NOMO-1 treated with dmso at 0.1 percent for 144 hours (cell line): ENCODE results near the gene STOML1.

ENCODE experiments used
- DNase-seq: peaks from one replicate; lab custom pipeline; 2025; ENCODE audit not compliant: unreplicated experiment; lab: John Stamatoyannopoulos, UW

Gene STOML1, protein sequence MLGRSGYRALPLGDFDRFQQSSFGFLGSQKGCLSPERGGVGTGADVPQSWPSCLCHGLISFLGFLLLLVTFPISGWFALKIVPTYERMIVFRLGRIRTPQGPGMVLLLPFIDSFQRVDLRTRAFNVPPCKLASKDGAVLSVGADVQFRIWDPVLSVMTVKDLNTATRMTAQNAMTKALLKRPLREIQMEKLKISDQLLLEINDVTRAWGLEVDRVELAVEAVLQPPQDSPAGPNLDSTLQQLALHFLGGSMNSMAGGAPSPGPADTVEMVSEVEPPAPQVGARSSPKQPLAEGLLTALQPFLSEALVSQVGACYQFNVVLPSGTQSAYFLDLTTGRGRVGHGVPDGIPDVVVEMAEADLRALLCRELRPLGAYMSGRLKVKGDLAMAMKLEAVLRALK

GRCh38 chr15:73991726-73992593, at the start of gene STOML1:
TSS of gene STOML1 (minus strand) at chr15:73992295. CDS start at chr15:73992223, 72 bp downstream.
- peak; percentile 93 for DNase-seq

DNA sequence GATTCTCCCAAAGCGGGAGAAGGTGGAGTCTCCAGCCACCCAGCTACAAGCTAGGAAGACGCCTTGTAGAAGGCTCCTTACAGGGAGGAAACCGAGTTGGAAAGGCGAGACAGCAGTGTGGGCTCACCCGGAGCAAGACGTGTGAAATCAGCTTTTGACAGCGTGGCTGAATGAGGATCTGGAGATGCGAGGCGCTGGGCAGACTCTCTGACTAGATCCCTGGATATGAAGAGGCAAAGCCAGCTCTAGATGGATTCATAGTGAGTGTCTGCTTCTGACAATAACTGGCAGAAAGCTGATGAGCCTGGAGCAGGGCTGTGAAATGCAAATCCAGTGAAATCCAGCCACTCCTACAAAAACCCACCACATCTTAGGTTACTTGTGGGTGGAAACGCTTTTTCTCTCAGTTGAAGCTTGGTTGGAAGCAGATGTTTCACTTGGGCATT, 49.2 kb upstream of the STOML1 start:
- DNase-seq: no peak

- no peak for DNase-seq
Observed at GRCh38 chr15:74040109-74040850, 48.2 kb upstream of the STOML1 start.

DNA sequence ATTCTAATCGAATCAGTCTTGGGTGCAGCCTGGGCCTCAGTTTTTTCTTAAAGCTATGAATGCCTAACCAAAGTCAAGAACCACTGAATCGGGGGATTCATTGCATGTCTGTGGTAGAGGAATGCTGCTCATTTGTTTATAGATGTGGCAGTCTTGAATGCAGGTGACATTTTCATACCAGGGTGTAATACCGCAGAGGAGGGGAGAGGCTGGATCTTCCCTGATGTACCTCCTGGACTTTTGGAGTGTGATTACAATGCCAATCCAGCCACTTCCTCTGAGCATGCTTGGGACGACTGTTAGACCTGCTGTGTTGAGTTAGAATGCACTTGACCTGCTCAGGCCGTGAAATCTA, 47.5 kb upstream of the STOML1 start:
- DNase-seq: no peak

- DNase-seq: no peak
Observed at GRCh38 chr15:74038707-74039655, 46.9 kb upstream of the STOML1 start.

- no peak for DNase-seq
Observed at GRCh38 chr15:74037171-74038117, 45.3 kb upstream of the STOML1 start.

DNA sequence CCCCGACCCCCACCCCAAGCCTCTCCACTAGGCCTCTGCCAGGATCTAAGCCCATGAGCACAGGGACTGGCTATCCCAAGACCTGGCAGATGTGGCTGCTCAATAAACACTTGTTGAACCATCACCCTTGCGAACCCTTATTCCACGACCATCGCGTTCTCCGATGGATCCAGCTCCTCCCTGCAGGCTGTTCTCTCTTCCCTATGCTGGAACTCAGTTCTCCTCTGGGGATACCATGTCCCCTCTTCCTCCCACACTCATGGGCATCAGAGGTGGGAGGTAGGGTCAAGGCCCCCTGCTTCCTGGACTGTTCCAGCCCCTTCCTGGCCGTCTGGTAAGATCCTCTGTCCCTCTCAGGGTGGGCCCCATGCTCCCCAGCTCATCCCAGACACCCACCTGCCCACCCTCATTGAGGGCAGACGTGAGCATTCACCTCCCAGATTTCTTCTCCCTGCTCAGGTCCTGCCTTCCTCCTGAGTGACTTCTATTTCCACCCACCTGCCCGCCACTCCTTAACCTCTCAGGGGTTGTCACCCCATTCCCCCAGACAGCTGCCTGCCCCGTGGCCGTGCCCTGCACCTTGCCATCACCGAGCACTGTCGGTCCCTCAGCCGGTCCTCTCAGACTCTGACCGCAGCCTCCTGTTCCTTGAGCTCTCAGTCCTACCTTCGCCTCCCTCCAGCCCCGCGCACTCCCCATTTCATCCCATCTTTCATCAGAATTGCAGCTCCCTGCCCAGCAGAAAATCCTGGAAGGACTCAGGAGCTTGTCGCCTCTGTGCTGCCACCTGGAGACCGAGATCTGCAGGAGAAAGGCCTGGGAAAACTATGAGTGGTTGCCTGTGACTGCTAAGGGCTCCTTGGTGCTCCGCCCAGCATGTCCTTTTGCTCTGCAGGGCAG, 44.4 kb upstream of the STOML1 start:
- DNase-seq: no peak

DNA sequence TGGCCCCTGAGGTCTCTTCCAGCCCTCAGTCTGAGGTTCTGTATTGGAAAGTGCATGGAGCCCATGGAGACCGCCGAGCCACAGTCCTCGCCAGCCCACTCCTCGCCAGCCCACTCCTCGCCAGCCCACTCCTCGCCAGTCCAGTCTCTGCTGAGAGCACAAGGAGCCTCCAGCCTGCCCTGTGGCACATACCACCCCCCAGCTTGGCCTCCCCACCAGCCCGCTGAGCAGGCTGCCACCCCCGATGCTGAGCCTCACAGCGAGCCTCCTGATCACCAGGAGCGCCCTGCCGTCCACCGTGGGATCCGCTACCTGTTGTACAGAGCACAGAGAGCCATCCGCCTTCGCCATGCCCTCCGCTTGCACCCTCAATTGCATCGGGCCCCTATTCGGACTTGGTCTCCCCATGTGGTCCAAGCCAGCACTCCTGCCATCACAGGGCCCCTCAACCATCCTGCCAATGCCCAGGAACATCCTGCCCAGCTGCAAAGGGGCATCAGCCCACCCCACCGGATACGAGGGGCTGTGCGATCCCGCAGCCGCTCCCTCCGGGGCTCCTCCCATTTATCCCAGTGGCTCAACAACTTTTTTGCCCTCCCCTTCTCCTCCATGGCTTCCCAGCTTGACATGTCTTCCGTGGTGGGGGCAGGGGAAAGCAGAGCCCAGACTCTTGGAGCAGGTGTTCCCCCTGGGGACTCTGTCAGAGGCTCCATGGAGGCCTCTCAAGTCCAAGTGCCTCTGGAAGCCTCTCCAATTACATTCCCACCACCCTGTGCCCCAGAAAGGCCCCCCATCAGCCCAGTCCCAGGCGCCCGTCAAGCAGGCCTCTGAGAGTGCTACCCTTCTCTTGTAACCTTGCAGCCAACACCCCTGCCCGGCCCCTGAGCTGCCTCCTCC, 43.3 kb upstream of the STOML1 start:
- no peak for DNase-seq

- no peak for DNase-seq
Observed at GRCh38 chr15:74034206-74034755, 42.2 kb upstream of the STOML1 start.

DNA sequence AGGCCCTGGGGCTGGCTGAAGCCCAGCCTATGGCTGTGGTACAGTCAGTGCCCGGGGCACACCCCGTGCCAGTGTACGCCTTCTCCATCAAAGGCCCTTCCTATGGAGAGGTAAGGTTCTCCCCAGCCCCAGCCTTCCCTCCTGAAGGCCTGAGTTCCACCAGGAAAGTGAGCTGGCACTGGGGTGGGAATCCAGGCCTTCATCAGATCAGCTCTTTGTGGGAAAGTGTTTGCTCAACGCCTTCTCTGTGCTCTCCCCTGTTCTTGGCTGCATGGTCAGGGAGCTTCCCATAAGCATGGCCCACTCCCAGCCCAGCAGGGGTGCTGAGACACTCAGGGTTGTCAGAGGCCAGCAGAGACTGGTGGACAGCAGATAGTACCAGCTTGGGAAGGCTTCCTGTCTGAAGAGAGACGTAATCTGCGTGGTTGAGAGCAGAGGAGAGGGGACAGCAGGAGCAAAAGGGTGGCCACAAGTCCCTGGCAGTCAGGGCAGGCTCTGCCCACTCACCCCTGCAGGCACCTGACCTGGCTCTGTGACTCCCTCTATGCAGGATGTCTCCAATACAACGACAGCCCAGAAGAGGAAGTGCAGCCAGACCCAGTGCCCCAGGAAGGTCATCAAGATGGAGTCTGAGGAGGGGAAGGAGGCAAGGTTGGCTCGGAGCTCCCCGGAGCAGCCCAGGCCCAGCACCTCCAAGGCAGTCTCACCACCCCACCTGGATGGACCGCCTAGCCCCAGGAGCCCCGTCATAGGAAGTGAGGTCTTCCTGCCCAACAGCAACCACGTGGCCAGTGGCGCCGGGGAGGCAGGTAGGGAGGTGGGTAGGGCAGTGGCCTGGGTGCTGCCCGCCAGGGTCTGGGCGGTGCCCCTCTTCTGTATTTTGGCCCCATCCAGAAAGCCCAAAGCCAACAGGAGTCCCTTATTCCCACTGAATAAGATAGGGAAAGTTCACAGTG, 40.8 kb upstream of the STOML1 start:
- DNase-seq: no peak

DNA sequence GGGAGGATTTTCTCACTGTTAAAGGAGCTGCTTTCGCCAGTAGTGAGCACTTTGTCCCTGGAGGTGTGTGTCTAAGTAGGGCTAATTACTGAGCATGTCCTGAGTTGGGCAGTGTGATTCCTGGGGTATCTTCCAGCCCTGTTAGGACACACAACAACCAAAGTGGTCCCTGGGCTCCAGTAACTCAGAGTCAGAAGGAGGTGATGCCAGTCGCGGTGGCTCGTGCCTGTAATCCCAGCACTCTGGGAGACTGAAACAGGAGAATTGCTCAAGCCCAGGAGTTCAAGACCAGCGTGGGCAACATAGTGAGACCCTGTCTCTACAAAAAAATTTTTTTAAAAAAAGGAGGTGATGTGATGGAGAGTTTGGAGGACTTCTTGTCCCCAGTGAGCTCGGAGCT, 40.0 kb upstream of the STOML1 start:
- DNase-seq: no peak

DNA sequence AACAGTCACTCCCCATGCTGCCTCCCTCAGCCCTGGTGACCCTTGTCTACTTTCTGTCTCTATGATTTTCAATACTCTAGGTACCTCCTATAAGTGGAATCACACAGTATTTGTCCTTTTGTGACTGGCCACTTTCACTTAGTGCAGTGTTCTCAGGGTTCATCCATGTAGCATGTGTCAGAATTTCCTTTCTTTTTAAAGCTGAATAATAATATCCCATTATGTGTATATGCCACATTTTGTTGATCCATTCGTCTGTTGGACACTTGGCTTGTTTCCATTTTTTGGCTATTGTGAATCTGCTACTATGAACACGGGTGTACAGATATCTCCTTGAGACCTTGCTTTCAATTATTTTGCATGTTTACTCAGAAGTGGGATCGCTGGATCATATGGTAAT, 36.6 kb upstream of the STOML1 start:
- no peak for DNase-seq

DNA sequence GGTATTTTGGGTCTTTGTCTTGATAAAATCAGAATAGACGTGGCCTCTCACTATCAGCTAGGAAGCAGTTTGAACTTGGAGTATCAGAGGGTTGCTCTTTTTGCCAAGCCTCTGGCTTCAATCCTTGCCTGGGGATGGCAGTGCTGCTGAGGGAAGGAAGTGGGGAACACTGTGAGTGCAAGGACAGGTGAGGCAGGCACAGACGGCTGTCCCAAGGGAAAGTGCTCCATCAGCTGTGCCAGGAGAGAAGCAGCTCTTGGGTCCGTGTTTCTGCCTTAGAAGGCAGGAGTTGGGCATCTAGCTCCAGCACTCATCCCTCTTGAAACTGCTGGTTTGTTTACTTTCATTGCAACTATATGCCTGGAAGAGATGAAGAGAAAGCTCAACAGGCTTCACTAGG, 35.6 kb upstream of the STOML1 start:
- no peak for DNase-seq

- DNase-seq: no peak
Observed at GRCh38 chr15:74025436-74025835, 33.3 kb upstream of the STOML1 start.

GRCh38 chr15:74024687-74025086, 32.6 kb upstream of the STOML1 start:
- no peak for DNase-seq
